Right renal cortex interstitium (tissue), 3 donors: Measurements from ENCODE around the gene IL27RA. TPM values are rescaled to one million over a fixed set of nuclear protein-coding genes. Genes with fewer than 3 reads are reported as not detected.
"Not testable (repeated sequence)": the region's sequence is repeated elsewhere in the genome, so short reads cannot be mapped to it uniquely, and the experiment has no call there.

Experiments used
- DNase-seq, 3 donors: peaks; one replicate each; pipeline ENCODE4 v3.0.0-alpha.2; 2013; ENCODE audit warnings: low read depth in 3 of 3, low spot score in 2 of 3
- polyA plus RNA-seq, 3 donors: library from polyadenylated mRNA; unstranded; fragments of 120-200 nt; gene quantifications; one replicate each; pipeline ENCODE4 v1.2.1, GENCODE V29; 2013; ENCODE audit not compliant: insufficient read length in 3 of 3

IL27RA gene
- polyA plus RNA-seq, 3 donors, result 6.9 to 7.8 (median 7.3) TPM

GRCh38 chr19:13998426-13998825, 33.1 kb upstream of the IL27RA start:
- no peak for DNase-seq

GRCh38 chr19:13999085-13999484, 32.5 kb upstream of the IL27RA start:
- no peak for DNase-seq

- no peak for DNase-seq
Observed at GRCh38 chr19:14000691-14001375, 30.7 kb upstream of the IL27RA start.

GRCh38 chr19:14002571-14003250, 28.9 kb upstream of the IL27RA start:
- no peak for DNase-seq

- DNase-seq, result no peak
Observed at GRCh38 chr19:14003251-14004055, 28.1 kb upstream of the IL27RA start.

- no peak for DNase-seq
Observed at GRCh38 chr19:14004619-14005348, 26.8 kb upstream of the IL27RA start.

- peak in 2 of 3 donors; percentile 74 to 78 for DNase-seq
Observed at GRCh38 chr19:14005349-14006084, 26.0 kb upstream of the IL27RA start.

GRCh38 chr19:14006085-14006765, 25.3 kb upstream of the IL27RA start, which contains the start of gene RFX1:
Gene RFX1 (minus strand): TSS chr19:14006320. CDS start chr19:13993843, 12,477 bp downstream.
- DNase-seq, result peak; percentile 98 to 99 (median 99)

- DNase-seq, result no peak
Observed at GRCh38 chr19:14006766-14007562, 24.6 kb upstream of the IL27RA start.

GRCh38 chr19:14012378-14012915, 19.1 kb upstream of the IL27RA start:
- DNase-seq, result no peak

GRCh38 chr19:14015524-14016035, 16.0 kb upstream of the IL27RA start:
- no peak for DNase-seq

- no peak for DNase-seq
Observed at GRCh38 chr19:14019100-14019499, 12.5 kb upstream of the IL27RA start.

- DNase-seq, result not testable (repeated sequence)
Observed at GRCh38 chr19:14019739-14020138, 11.8 kb upstream of the IL27RA start.

GRCh38 chr19:14021474-14021873, 10.1 kb upstream of the IL27RA start:
- no peak for DNase-seq

- no peak for DNase-seq
Observed at GRCh38 chr19:14022469-14022868, 9.1 kb upstream of the IL27RA start.

- DNase-seq, result no peak
Observed at GRCh38 chr19:14023404-14024235, 7.9 kb upstream of the IL27RA start.

- not testable (repeated sequence) for DNase-seq
Observed at GRCh38 chr19:14026652-14027192, 4.8 kb upstream of the IL27RA start.
